GM12873 (cell line): ENCODE results near the gene MVB12B.

Experiments used
- CTCF ChIP-seq: IDR thresholded peaks from 2 replicates; pipeline ENCODE4 v1.5.1; 2012; ENCODE audit warnings: low read depth, mild to moderate bottlenecking, moderate library complexity, low read length, control low read depth; ENCODE audit not compliant: insufficient read depth; ENCODE audit errors: missing control alignments

The MVB12B gene

GRCh38 chr9:126438741-126439401 lies 112.2 kb downstream of the MVB12B start:
- no peak for TF ChIP-seq CTCF

DNA sequence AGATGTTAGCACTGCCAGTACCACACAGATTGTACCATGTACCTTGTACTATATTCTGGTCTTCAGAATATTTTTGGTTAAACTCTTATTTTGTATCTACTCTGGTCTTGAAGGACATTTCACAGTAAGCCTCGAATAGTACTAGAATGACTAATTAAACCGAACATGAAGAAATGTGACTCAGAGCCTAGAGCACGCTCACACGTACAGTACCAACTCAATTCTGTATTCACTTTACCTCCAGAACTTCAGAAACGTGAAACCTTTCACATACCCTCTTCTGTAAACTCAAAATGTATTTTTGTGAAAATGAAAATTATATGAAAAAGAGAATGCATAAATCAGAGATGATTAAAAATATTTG lies 112.8 kb downstream of the MVB12B start:
- no peak for TF ChIP-seq CTCF

GRCh38 chr9:126439883-126440653 lies 113.4 kb downstream of the MVB12B start:
- TF ChIP-seq CTCF = no peak

- no peak for TF ChIP-seq CTCF
Measured at GRCh38 chr9:126440940-126441339, 114.3 kb downstream of the MVB12B start.

- no peak for TF ChIP-seq CTCF
Measured at GRCh38 chr9:126442636-126443035, 116.0 kb downstream of the MVB12B start.

GRCh38 chr9:126443144-126443543 lies 116.5 kb downstream of the MVB12B start:
- TF ChIP-seq CTCF = no peak

DNA sequence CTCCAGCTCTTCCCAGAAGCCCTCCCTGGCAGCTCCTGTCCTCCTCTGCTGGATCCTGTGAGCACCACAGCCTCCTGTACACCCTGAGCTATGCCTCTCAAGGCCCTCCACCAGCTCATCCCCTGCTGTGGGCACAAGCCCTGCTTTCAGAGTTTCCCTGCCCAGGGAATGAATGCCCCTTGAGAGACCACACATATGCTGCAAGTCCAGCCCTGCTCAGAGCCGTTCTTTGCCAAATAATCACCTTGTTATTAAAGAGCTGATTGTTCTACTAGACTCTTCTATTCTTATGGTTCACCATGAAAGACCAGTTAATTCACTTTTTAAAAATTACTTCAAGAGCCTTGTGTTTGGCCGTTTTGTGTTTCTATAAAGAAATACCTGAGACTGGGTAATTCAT lies 121.5 kb downstream of the MVB12B start:
- no peak for TF ChIP-seq CTCF
